Measurements from ENCODE around the gene DUSP18. TPM values are rescaled to one million over a fixed set of nuclear protein-coding genes. Genes with fewer than 3 reads are reported as not detected.

DUSP18 gene
- total RNA-seq: 13.0 and 16.9 TPM in 2 replicates

GRCh38 chr22:30667494-30668385, at the start of gene DUSP18:
TSS of gene DUSP18 (minus strand) at chr22:30667875. CDS start at chr22:30664003, 3,872 bp downstream.

DNA sequence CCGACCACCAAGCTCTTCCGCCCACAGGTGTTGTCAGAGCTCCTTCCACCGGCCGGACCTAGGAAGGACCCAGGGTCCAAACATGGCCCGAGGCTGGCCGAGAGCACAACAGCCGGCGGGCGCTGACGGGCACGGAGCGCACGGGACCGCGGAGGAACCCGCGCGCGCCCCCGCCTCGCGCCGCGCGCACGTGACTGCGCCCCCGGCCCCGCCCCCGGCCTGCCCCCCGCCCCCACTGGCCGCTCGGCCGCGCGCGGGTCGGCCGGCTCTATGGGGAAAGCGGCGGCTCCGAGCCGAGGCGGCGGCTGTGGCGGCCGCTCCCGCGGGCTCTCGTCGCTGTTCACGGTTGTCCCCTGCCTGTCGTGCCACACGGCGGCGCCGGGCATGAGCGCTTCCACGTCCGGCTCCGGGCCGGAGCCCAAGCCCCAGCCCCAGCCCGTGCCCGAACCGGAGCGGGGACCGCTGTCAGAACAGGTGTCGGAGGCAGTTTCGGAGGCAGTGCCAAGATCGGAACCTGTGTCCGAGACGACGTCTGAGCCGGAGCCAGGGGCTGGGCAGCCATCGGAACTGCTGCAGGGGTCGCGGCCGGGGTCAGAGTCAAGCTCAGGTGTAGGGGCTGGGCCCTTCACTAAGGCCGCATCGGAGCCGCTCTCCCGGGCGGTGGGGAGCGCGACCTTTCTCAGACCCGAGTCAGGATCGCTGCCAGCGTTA, 27.1 kb upstream of the DUSP18 start, which contains the start of gene OSBP2:
TSS of gene OSBP2 (plus strand) at position 235 of the 711 bp plus-strand sequence. CDS start at position 271, 36 bp downstream.

GRCh38 chr22:30635273-30636225, 32.1 kb downstream of the DUSP18 start, which contains the start of gene SLC35E4:
TSS of gene SLC35E4 (plus strand) at chr22:30635781. CDS start at chr22:30636451, 670 bp downstream.

Other genes starting within 250 kb of the DUSP18 start
- 7.1 and 22.7 TPM in 2 replicates for gene MTFP1, start 242.1 kb downstream of the DUSP18 start, total RNA-seq
- not detected in 2 replicates for gene SEC14L3, start 195.9 kb downstream of the DUSP18 start, total RNA-seq
- not detected in 2 replicates for gene SEC14L4, start 162.2 kb downstream of the DUSP18 start, total RNA-seq
- not detected in 2 replicates for gene SEC14L6, start 121.1 kb downstream of the DUSP18 start, total RNA-seq
- gene GAL3ST1, start 93.2 kb downstream of the DUSP18 start, total RNA-seq: 0.39 and 1.3 TPM in 2 replicates
- 45.1 and 47.9 TPM in 2 replicates for gene PES1, start 76.0 kb downstream of the DUSP18 start, total RNA-seq
- 11.9 and 49.5 TPM in 2 replicates for gene TCN2, start 60.7 kb downstream of the DUSP18 start, total RNA-seq
- gene SLC35E4, start 32.1 kb downstream of the DUSP18 start, total RNA-seq: 2.4 and 3.9 TPM in 2 replicates
- gene OSBP2, start 27.0 kb upstream of the DUSP18 start, total RNA-seq: 0.11 and 1.2 TPM in 2 replicates

Data from placental epithelial cell (primary cell).